ENCODE data around the gene VSIG8.

DNA sequence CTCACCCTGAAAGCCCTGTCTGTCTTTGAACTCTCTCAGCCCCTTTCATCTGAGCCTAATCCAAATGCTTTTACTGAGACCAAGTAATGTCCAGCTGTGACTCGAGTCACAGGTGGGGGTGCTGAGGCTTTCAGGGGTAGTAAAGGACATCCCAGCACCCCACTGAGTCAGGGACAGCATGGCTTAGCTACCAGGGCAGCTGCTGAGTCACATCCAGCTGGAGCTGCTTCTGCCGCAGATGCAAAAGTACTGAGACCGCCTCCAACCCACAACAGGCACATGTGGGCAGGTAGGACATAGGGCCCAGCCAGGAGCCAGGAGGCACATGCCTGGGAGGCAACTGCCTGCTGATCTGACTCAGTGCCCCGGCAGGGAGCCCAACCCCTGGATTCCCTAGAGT, 6.7 kb upstream of the VSIG8 start:
- TF ChIP-seq, protein P1, sequence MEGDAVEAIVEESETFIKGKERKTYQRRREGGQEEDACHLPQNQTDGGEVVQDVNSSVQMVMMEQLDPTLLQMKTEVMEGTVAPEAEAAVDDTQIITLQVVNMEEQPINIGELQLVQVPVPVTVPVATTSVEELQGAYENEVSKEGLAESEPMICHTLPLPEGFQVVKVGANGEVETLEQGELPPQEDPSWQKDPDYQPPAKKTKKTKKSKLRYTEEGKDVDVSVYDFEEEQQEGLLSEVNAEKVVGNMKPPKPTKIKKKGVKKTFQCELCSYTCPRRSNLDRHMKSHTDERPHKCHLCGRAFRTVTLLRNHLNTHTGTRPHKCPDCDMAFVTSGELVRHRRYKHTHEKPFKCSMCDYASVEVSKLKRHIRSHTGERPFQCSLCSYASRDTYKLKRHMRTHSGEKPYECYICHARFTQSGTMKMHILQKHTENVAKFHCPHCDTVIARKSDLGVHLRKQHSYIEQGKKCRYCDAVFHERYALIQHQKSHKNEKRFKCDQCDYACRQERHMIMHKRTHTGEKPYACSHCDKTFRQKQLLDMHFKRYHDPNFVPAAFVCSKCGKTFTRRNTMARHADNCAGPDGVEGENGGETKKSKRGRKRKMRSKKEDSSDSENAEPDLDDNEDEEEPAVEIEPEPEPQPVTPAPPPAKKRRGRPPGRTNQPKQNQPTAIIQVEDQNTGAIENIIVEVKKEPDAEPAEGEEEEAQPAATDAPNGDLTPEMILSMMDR (IDR thresholded peaks at IDR 0.05), result no peak
- no peak for TF ChIP-seq POLR2A (IDR thresholded peaks at IDR 0.05)
